Caco-2 (cell line): ENCODE results near the gene ERMN. TPM values are rescaled to one million over a fixed set of nuclear protein-coding genes. Genes with fewer than 3 reads are reported as not detected.

Experiments used
- BruUV-seq: library from RNA; stranded (reverse); fragments of 400-500 nt; replicated peaks from 2 replicates; lab custom pipeline; 2021; lab: Mats Ljungman, UMichigan
- CTCF ChIA-PET: fragments of 300-600 bp; sonication (Branson Sonifier 250); formaldehyde crosslinking; loops from one replicate; lab custom pipeline; 2022; ENCODE audit warnings: antibody characterized with exemption; lab: Charles Lee
- POLR2A ChIA-PET: fragments of 300-600 bp; sonication (Branson Sonifier 250); formaldehyde crosslinking; loops from one replicate; lab custom pipeline; 2022; ENCODE audit warnings: antibody characterized with exemption; lab: Charles Lee
- DNase-seq, 2 experiments: peaks; one replicate each; pipeline versions ENCODE4 v3.0.0 to v3.0.0-alpha.2; 2020 to 2022
- H3K27me3 ChIP-seq: replicated peaks from 2 replicates; pipeline ENCODE4 v1.6.0; 2011; ENCODE audit warnings: low read length; ENCODE audit not compliant: control insufficient read depth, insufficient read depth
- H3K36me3 ChIP-seq: 2 replicates; pipeline ENCODE4 v1.5.1; 2011; ENCODE audit warnings: low read length; ENCODE audit not compliant: control insufficient read depth, insufficient read depth
- H3K4me1 ChIP-seq: fragments of 250-450 bp; sonication (Bioruptor Pico); 2 replicates; pipeline ENCODE4 v1.5.1; 2020; ENCODE audit warnings: mild to moderate bottlenecking
- H3K4me3 ChIP-seq: 2 replicates; pipeline ENCODE4 v1.5.1; 2011; ENCODE audit warnings: low read depth, mild to moderate bottlenecking, control low read depth, low read length
- H3K9me3 ChIP-seq: fragments of 250-450 bp; sonication (Bioruptor Pico); 2 replicates; pipeline ENCODE4 v1.5.1; 2020; ENCODE audit warnings: mild to moderate bottlenecking, moderate library complexity
- H3K27ac Mint-ChIP-seq: one replicate; pipeline ENCODE4 v1.8.0; 2022; ENCODE audit warnings: mixed read lengths; ENCODE audit not compliant: unreplicated experiment
- H3K27me3 Mint-ChIP-seq: one replicate; pipeline ENCODE4 v1.8.0; 2022; ENCODE audit warnings: mixed read lengths; ENCODE audit not compliant: insufficient read depth, unreplicated experiment
- H3K36me3 Mint-ChIP-seq: one replicate; pipeline ENCODE4 v1.8.0; 2022; ENCODE audit warnings: mild to moderate bottlenecking, mixed read lengths; ENCODE audit not compliant: insufficient read depth, unreplicated experiment
- H3K4me1 Mint-ChIP-seq: one replicate; pipeline ENCODE4 v1.8.0; 2022; ENCODE audit warnings: low read depth, mixed read lengths; ENCODE audit not compliant: unreplicated experiment
- H3K4me3 Mint-ChIP-seq: one replicate; pipeline ENCODE4 v1.8.0; 2022; ENCODE audit warnings: mild to moderate bottlenecking, moderate library complexity, mixed read lengths; ENCODE audit not compliant: unreplicated experiment
- H3K9me3 Mint-ChIP-seq: one replicate; pipeline ENCODE4 v1.8.0; 2022; ENCODE audit warnings: mixed read lengths; ENCODE audit not compliant: unreplicated experiment
- CTCF ChIP-seq, 2 experiments: fragments of 200-600 bp in 1 of 2; IDR thresholded peaks; 1 replicate in 1 of 2; 2 replicates in 1 of 2; pipeline versions ENCODE4 v1.5.1 to v1.8.0; 2011 to 2022; ENCODE audit warnings: antibody characterized with exemption in 1 of 2, control low read depth in 1 of 2, inconsistent platforms in 1 of 2, low read depth in 1 of 2, low read length in 1 of 2, mild to moderate bottlenecking in 1 of 2, moderate library complexity in 1 of 2; ENCODE audit not compliant: insufficient read depth in 1 of 2, severe bottlenecking in 1 of 2, unreplicated experiment in 1 of 2
- intact Hi-C: fragments of 100-400 bp; cut with micrococcal nuclease; formaldehyde crosslinking; loops from one replicate; pipeline ENCODE4 v1.10.0; 2022; ENCODE audit not compliant: unreplicated experiment
- total RNA-seq: library from RNA; stranded (reverse); gene quantifications from 2 replicates; pipeline ENCODE4 v1.2.3, GENCODE V29; 2022

Gene ERMN
- total RNA-seq, 1 experiment from 2014 or later = 0.61 TPM

- H3K27me3 ChIP-seq = no peaks in the 10 kb centered on the region
- TF ChIP-seq CTCF (IDR thresholded peaks at IDR 0.05; ENCODE audit: insufficient read depth in 1 of 2, low read depth in 1 of 2, low read length in 1 of 2, severe bottlenecking in 1 of 2, unreplicated experiment in 1 of 2) = no peak
- BruUV-seq = no TSS peak
- H3K27ac Mint-ChIP-seq = peak overlapping the region; percentile 52
- peak; percentile 72 to 74 for DNase-seq
- H3K9me3 ChIP-seq = no peaks in the 10 kb centered on the region
- H3K36me3 Mint-ChIP-seq = no peaks in the 10 kb centered on the region
- peak overlapping the region; percentile 30 for H3K4me3 Mint-ChIP-seq
- ChIA-PET CTCF (interaction anchor here (0.6 to 1.0 kb wide), 5 partner anchors 12 to 166 kb away, joined by 3 to 7 read pairs (median 3); no protein-coding TSS in a partner anchor), POLR2A (no interaction called here)
- peaks cover 54% of the 10 kb centered on the region for H3K4me1 ChIP-seq
- intact Hi-C loops = loop anchor here (2.0 kb wide), 1 partner anchor 64 kb away; no protein-coding TSS in a partner anchor
- peaks cover 17% of the 10 kb centered on the region for H3K4me1 Mint-ChIP-seq
- no peak overlapping the region for H3K4me3 ChIP-seq
- H3K9me3 Mint-ChIP-seq = no peaks in the 10 kb centered on the region
- no peaks in the 10 kb centered on the region for H3K27me3 Mint-ChIP-seq
- H3K36me3 ChIP-seq = no peaks in the 10 kb centered on the region
Observed at GRCh38 chr2:157324331-157324843, 1.2 kb downstream of the ERMN start.

GRCh38 chr2:157322432-157322831 lies 3.2 kb downstream of the ERMN start:
- no peak for TF ChIP-seq CTCF (IDR thresholded peaks at IDR 0.05; ENCODE audit: insufficient read depth in 1 of 2, low read depth in 1 of 2, low read length in 1 of 2, severe bottlenecking in 1 of 2, unreplicated experiment in 1 of 2)
- ChIA-PET CTCF (interaction anchor here (1.1 kb wide), 1 partner anchor 14 kb away, joined by 3 read pairs; no protein-coding TSS in a partner anchor), POLR2A (no interaction called here)
- no peak for DNase-seq
- Mint-ChIP-seq H3K36me3 (no peaks in the 10 kb centered on the region), H3K4me1 (peaks cover 17% of the 10 kb centered on the region), H3K9me3 (no peaks in the 10 kb centered on the region), H3K4me3 (no peak overlapping the region), H3K27ac (no peak overlapping the region), H3K27me3 (no peaks in the 10 kb centered on the region)
- BruUV-seq = no TSS peak
- H3K4me3 ChIP-seq = no peak overlapping the region
- H3K36me3 ChIP-seq = no peaks in the 10 kb centered on the region
- no peaks in the 10 kb centered on the region for H3K27me3 ChIP-seq
- H3K4me1 ChIP-seq = peaks cover 54% of the 10 kb centered on the region
- no peaks in the 10 kb centered on the region for H3K9me3 ChIP-seq
- intact Hi-C loops = no loop called here

GRCh38 chr2:157321466-157321865 lies 4.2 kb downstream of the ERMN start:
- Mint-ChIP-seq H3K27me3 (no peaks in the 10 kb centered on the region), H3K27ac (no peak overlapping the region), H3K4me3 (no peak overlapping the region), H3K4me1 (peaks cover 17% of the 10 kb centered on the region), H3K36me3 (no peaks in the 10 kb centered on the region), H3K9me3 (no peaks in the 10 kb centered on the region)
- peaks cover 50% of the 10 kb centered on the region for H3K4me1 ChIP-seq
- H3K9me3 ChIP-seq = no peaks in the 10 kb centered on the region
- no peak for DNase-seq
- H3K4me3 ChIP-seq = no peak overlapping the region
- ChIA-PET POLR2A (no interaction called here), CTCF (no interaction called here)
- TF ChIP-seq CTCF (IDR thresholded peaks at IDR 0.05; ENCODE audit: insufficient read depth in 1 of 2, low read depth in 1 of 2, low read length in 1 of 2, severe bottlenecking in 1 of 2, unreplicated experiment in 1 of 2) = no peak
- no peaks in the 10 kb centered on the region for H3K27me3 ChIP-seq
- no peaks in the 10 kb centered on the region for H3K36me3 ChIP-seq
- no TSS peak for BruUV-seq
- intact Hi-C loops = no loop called here
